Measurements from ENCODE around the gene PSME2.

PSME2 gene

GRCh38 chr14:24123424-24124417 is 22.7 kb downstream of the PSME2 start:
- H3K4me3 ChIP-seq (ENCODE audit: low read depth, low read length), result no peak overlapping the region
- TF ChIP-seq CTCF (IDR thresholded peaks at IDR 0.05; ENCODE audit: low read depth, low read length), result no peak

- no peak for TF ChIP-seq CTCF (IDR thresholded peaks at IDR 0.05; ENCODE audit: low read depth, low read length)
- no peak overlapping the region for H3K4me3 ChIP-seq (ENCODE audit: low read depth, low read length)
Measured at GRCh38 chr14:24122898-24123297, 23.5 kb downstream of the PSME2 start.

- TF ChIP-seq CTCF (IDR thresholded peaks at IDR 0.05; ENCODE audit: low read depth, low read length), result no peak
- no peak overlapping the region for H3K4me3 ChIP-seq (ENCODE audit: low read depth, low read length)
Measured at GRCh38 chr14:24122416-24122815, 24.0 kb downstream of the PSME2 start.

- no peak for TF ChIP-seq CTCF (IDR thresholded peaks at IDR 0.05; ENCODE audit: low read depth, low read length)
- no peak overlapping the region for H3K4me3 ChIP-seq (ENCODE audit: low read depth, low read length)
Measured at GRCh38 chr14:24121210-24121609, 25.2 kb downstream of the PSME2 start.

GRCh38 chr14:24119691-24120090 is 26.7 kb downstream of the PSME2 start:
- no peak overlapping the region for H3K4me3 ChIP-seq (ENCODE audit: low read depth, low read length)
- no peak for TF ChIP-seq CTCF (IDR thresholded peaks at IDR 0.05; ENCODE audit: low read depth, low read length)

GRCh38 chr14:24117179-24117578 is 29.2 kb downstream of the PSME2 start:
- TF ChIP-seq CTCF (IDR thresholded peaks at IDR 0.05; ENCODE audit: low read depth, low read length), result no peak
- H3K4me3 ChIP-seq (ENCODE audit: low read depth, low read length), result no peak overlapping the region

GRCh38 chr14:24116128-24116814 is 30.1 kb downstream of the PSME2 start:
- no peak overlapping the region for H3K4me3 ChIP-seq (ENCODE audit: low read depth, low read length)
- TF ChIP-seq CTCF (IDR thresholded peaks at IDR 0.05; ENCODE audit: low read depth, low read length), result no peak

Data from WI38 (cell line).